HL-60/S4 treated with retinoic acid at 250 ng/mL for 4 days and 3 days (cell line): ENCODE results near the gene CABLES2.
"Not testable (repeated sequence)": the region's sequence is repeated elsewhere in the genome, so short reads cannot be mapped to it uniquely, and the experiment has no call there.

Experiments
- in situ Hi-C: fragments of 300-500 bp; cut with MboI; formaldehyde crosslinking; loops from 2 replicates; pipeline ENCODE4 v1.7.0; 2022; ENCODE audit warnings: low sequenced_read_pairs

CABLES2 gene

GRCh38 chr20:62437496-62437895, 30.4 kb upstream of the CABLES2 start:
- in situ Hi-C loops: no loop called here

- in situ Hi-C loops: no loop called here
Measured at GRCh38 chr20:62436692-62437091, 29.6 kb upstream of the CABLES2 start.

GRCh38 chr20:62433658-62434497, 26.8 kb upstream of the CABLES2 start:
- in situ Hi-C loops: no loop called here

- in situ Hi-C loops: no loop called here
Measured at GRCh38 chr20:62430866-62431447, 23.9 kb upstream of the CABLES2 start.

GRCh38 chr20:62430311-62430853, 23.3 kb upstream of the CABLES2 start:
- in situ Hi-C loops: no loop called here

- in situ Hi-C loops: no loop called here
Measured at GRCh38 chr20:62429455-62430310, 22.6 kb upstream of the CABLES2 start.

- in situ Hi-C loops: no loop called here
Measured at GRCh38 chr20:62428396-62429295, 21.6 kb upstream of the CABLES2 start.

GRCh38 chr20:62428002-62428372, 20.9 kb upstream of the CABLES2 start:
- in situ Hi-C loops: no loop called here

- in situ Hi-C loops: no loop called here
Measured at GRCh38 chr20:62427172-62428001, 20.3 kb upstream of the CABLES2 start, which contains the start of gene RBBP8NL. RBBP8NL (minus strand) TSS chr20:62427539; CDS start chr20:62419647, 7,892 bp downstream.

- in situ Hi-C loops: no loop called here
Measured at GRCh38 chr20:62426699-62427131, 19.6 kb upstream of the CABLES2 start.

GRCh38 chr20:62426059-62426348, 18.9 kb upstream of the CABLES2 start:
- in situ Hi-C loops: not testable (repeated sequence)

GRCh38 chr20:62425281-62426058, 18.4 kb upstream of the CABLES2 start:
- in situ Hi-C loops: no loop called here

GRCh38 chr20:62424249-62425107, 17.4 kb upstream of the CABLES2 start:
- in situ Hi-C loops: no loop called here

- in situ Hi-C loops: no loop called here
Measured at GRCh38 chr20:62423326-62423706, 16.2 kb upstream of the CABLES2 start.

- in situ Hi-C loops: no loop called here
Measured at GRCh38 chr20:62422636-62423325, 15.7 kb upstream of the CABLES2 start.

- in situ Hi-C loops: no loop called here
Measured at GRCh38 chr20:62421716-62421990, 14.6 kb upstream of the CABLES2 start.
